ENCODE results near the gene RHBDL1. TPM values are rescaled to one million over a fixed set of nuclear protein-coding genes. Genes with fewer than 3 reads are reported as not detected.
A peak's percentile ranks its signal among the peaks of the same experiment; 100 is the strongest.

Gene RHBDL1
- total RNA-seq, 1 donor from 2014 or later, result 0.88 TPM

DNA sequence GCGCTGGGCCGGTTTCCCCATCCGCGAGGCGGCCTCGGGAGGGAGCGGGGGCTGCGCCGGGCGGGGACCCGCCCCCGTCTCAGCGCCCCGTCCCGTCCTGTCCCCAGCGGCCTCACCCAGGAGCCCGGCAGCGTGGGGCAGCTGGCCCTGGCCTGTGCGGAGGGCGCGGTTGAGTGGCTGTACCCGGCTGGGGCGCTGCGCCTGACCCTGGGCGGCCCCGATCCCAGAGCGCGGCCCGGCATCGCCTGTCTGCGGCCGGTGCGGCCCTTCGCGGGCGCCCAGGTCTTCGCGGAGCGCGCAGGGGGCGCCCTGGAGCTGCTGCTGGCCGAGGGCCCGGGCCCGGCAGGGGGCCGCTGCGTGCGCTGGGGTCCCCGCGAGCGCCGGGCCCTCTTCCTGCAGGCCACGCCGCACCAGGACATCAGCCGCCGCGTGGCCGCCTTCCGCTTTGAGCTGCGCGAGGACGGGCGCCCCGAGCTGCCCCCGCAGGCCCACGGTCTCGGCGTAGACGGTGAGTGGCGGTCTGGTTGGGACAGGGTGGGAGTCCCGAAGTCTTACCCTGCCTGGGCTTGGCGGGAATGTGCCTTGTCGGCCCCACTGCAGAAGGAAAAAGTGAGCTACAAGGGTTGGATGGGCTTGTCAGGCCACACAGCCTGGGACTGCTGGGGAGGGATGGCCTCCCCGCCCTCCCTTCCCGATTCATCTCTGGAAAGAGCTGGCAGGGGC lies 40.2 kb downstream of the RHBDL1 start:
- H3K27me3 ChIP-seq (ENCODE audit: control insufficient read depth, insufficient read depth, low read length), result peaks cover 8% of the 10 kb centered on the region

DNA sequence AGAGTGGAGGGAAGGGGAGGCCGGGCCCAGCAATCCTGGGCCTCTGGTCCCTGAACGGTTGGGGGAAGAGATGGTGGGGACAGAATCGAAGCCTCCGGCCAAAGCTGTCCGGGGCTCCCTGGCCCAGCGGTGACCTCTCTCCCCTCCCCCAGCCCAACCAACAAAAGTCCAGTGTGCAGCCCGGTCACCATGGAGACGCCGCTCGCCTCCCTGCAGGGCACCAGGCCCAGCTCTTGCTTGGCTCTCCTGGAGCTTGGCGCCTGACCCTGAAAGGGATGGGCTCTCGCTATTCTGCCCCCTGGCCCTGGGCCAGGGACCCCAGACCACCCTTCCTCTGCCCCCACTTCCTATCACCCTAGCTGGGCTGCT lies 40.7 kb downstream of the RHBDL1 start:
- TF ChIP-seq, protein P1, sequence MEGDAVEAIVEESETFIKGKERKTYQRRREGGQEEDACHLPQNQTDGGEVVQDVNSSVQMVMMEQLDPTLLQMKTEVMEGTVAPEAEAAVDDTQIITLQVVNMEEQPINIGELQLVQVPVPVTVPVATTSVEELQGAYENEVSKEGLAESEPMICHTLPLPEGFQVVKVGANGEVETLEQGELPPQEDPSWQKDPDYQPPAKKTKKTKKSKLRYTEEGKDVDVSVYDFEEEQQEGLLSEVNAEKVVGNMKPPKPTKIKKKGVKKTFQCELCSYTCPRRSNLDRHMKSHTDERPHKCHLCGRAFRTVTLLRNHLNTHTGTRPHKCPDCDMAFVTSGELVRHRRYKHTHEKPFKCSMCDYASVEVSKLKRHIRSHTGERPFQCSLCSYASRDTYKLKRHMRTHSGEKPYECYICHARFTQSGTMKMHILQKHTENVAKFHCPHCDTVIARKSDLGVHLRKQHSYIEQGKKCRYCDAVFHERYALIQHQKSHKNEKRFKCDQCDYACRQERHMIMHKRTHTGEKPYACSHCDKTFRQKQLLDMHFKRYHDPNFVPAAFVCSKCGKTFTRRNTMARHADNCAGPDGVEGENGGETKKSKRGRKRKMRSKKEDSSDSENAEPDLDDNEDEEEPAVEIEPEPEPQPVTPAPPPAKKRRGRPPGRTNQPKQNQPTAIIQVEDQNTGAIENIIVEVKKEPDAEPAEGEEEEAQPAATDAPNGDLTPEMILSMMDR (IDR thresholded peaks at IDR 0.05; ENCODE audit: insufficient read depth, low read length, poor library complexity, severe bottlenecking), result no peak
- no peak for DNase-seq (ENCODE audit: low read depth)
- Histone ChIP-seq H3K36me3 (ENCODE audit: control insufficient read depth, insufficient read depth, low read length) (no peaks in the 10 kb centered on the region), H3K4me3 (ENCODE audit: low read depth, low read length) (peak overlapping the region; percentile 55), H3K27me3 (ENCODE audit: control insufficient read depth, insufficient read depth, low read length) (peaks cover 2% of the 10 kb centered on the region)

More for the DNA sequence above, 40.2 kb downstream of the RHBDL1 start:
- H3K36me3 ChIP-seq (ENCODE audit: control insufficient read depth, insufficient read depth, low read length), result no peaks in the 10 kb centered on the region
- peak overlapping the region; percentile 55 for H3K4me3 ChIP-seq (ENCODE audit: low read depth, low read length)
- TF ChIP-seq, protein P1 (IDR thresholded peaks at IDR 0.05; ENCODE audit: insufficient read depth, low read length, poor library complexity, severe bottlenecking), result no peak
- no peak for DNase-seq (ENCODE audit: low read depth)

DNA sequence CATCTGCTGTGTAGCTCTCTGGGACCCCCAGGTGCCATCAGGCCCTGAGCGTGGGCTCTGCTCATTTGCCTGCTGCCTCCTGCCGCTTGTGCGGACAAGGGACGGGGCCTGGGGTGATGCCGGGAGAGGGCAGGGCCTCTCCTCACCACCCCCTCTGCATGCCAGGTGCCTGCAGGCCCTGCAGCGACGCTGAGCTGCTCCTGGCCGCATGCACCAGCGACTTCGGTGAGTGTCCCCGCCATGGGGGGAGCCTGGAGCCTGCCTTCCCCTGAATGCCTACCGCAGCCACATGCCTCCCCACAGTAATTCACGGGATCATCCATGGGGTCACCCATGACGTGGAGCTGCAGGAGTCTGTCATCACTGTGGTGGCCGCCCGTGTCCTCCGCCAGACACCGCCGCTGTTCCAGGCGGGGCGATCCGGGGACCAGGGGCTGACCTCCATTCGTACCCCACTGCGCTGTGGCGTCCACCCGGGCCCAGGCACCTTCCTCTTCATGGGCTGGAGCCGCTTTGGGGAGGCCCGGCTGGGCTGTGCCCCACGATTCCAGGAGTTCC lies 41.4 kb downstream of the RHBDL1 start:
- TF ChIP-seq, protein P1 (IDR thresholded peaks at IDR 0.05; ENCODE audit: insufficient read depth, low read length, poor library complexity, severe bottlenecking), result no peak
- H3K27me3 ChIP-seq (ENCODE audit: control insufficient read depth, insufficient read depth, low read length), result no peaks in the 10 kb centered on the region

DNA sequence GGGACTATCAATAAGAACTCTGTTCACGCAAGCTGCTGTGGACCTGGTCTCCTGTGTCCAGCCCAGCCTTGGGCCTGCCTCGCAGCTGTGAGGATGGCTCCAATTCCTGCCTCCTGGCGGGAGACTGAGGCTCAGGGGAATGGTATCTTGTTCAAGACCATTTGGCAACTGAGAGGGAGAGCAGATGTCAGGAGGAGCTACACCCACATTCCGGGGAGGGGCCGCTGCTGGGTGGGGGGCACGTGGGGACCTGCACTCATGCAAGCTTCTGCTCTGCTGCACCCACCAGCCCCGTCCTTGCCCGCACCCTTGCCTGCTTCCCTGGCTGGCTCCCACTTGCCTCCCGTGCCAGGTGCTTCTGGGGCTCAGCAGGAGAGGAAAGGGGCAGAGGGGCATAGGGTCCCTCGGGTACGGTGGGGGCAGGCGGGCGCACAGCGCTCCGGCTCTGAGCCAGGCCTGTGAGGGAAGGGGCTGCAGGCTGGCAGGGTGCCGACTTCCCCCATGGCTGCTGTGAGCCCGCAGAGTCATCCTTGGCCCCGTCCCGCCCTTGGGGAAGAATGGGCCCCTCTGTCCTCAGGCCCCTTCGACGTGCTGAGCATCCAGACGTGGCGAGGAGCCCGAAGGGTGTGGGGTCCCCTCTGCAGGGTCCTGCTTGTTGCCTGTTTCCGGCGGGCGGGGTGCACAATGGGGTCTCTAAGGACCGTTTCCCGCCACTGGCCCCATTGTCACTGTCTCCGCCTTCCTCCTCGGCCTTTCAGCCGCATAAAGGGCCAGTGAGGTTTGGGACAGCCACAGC lies 42.2 kb downstream of the RHBDL1 start:
- DNase-seq (ENCODE audit: low read depth), result no peak
- TF ChIP-seq, protein P1 (IDR thresholded peaks at IDR 0.05; ENCODE audit: insufficient read depth, low read length, poor library complexity, severe bottlenecking), result no peak
- no peaks in the 10 kb centered on the region for H3K27me3 ChIP-seq (ENCODE audit: control insufficient read depth, insufficient read depth, low read length)
- no peaks in the 10 kb centered on the region for H3K36me3 ChIP-seq (ENCODE audit: control insufficient read depth, insufficient read depth, low read length)
- H3K4me3 ChIP-seq (ENCODE audit: low read depth, low read length), result no peak overlapping the region

More for the DNA sequence above, 41.4 kb downstream of the RHBDL1 start:
- no peak for DNase-seq (ENCODE audit: low read depth)
- Histone ChIP-seq H3K4me3 (ENCODE audit: low read depth, low read length) (no peak overlapping the region), H3K36me3 (ENCODE audit: control insufficient read depth, insufficient read depth, low read length) (no peaks in the 10 kb centered on the region)

DNA sequence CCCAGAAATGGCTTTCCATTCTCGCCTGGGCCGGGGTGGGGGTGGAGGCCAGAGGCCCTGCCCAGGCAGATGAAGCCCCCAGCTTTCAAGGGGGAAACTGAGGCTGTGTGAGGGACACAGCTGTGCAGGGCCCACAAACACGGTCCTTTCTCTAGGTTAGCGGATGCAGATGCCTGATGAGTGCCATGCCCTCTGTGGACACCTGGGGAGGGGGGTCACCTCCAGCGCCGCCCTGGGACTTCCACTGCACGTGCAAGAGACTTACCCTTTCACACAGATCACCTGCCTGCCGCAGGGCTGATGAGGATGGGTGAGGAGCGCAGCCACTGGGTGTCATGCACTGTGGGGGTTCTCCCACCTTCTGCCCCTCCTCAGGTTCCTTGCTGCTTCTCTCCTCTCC lies 42.9 kb downstream of the RHBDL1 start:
- TF ChIP-seq, protein P1 (IDR thresholded peaks at IDR 0.05; ENCODE audit: insufficient read depth, low read length, poor library complexity, severe bottlenecking), result no peak
- no peaks in the 10 kb centered on the region for H3K27me3 ChIP-seq (ENCODE audit: control insufficient read depth, insufficient read depth, low read length)
- H3K4me3 ChIP-seq (ENCODE audit: low read depth, low read length), result no peak overlapping the region
- H3K36me3 ChIP-seq (ENCODE audit: control insufficient read depth, insufficient read depth, low read length), result no peaks in the 10 kb centered on the region
- DNase-seq (ENCODE audit: low read depth), result no peak

Measured in kidney epithelial cell (primary cell).